Glomerular visceral epithelial cell (primary cell): ENCODE results near the gene SERPINA9.
"Not testable (repeated sequence)": the region's sequence is repeated elsewhere in the genome, so short reads cannot be mapped to it uniquely, and the experiment has no call there.

Experiments
- DNase-seq: peaks from one replicate; pipeline ENCODE4 v3.0.0-alpha.2; 2016; ENCODE audit errors: extremely low spot score

Gene SERPINA9

GRCh38 chr14:94424371-94424770 is 51.6 kb downstream of the SERPINA9 start:
- DNase-seq: no peak

- DNase-seq: peak; percentile 71
Observed at GRCh38 chr14:94423453-94424056, 52.4 kb downstream of the SERPINA9 start.

GRCh38 chr14:94421316-94421715 is 54.7 kb downstream of the SERPINA9 start:
- DNase-seq: no peak

- DNase-seq: not testable (repeated sequence)
Observed at GRCh38 chr14:94417497-94418205, 58.3 kb downstream of the SERPINA9 start.
